ENCODE data around the gene OAS2. TPM values are rescaled to one million over a fixed set of nuclear protein-coding genes. Genes with fewer than 3 reads are reported as not detected.

The OAS2 gene
- total and polyA plus RNA-seq, 10 of the 15 experiments (the other 5 are each of a cell fraction or from before 2014, with no cell fraction given) = 32.4 to 290 (median 90.2) TPM

DNA sequence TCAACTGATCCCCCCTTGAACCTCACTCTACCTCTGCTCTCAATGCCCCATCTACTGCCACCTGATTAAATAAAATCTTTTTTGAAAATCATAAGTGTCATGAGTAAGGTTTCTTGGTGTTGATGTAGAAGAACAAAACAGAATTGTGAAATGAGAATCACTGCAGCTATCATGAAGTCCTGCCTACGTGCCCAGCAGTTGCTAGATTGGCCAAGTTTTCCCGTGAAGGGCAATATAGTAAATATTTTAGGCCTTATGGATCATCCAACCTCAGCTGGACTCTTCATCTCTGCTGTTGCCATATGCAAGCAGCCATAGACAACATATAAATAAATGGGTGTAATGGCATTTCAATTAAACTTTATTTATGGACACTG, 45.2 kb upstream of the OAS2 start:
- TF ChIP-seq ETV6 (conservative IDR thresholded peaks at IDR 0.05 in 1 of 2, IDR thresholded peaks at IDR 0.05 in 1 of 2; ENCODE audit: borderline replicate concordance in 1 of 2, low read depth in 1 of 2) = no peak
- TF ChIP-seq FOXM1 (IDR thresholded peaks at IDR 0.05; ENCODE audit: low read depth, low read length) = no peak
- no peak for TF ChIP-seq PAX5 (IDR thresholded peaks at IDR 0.05; ENCODE audit: borderline replicate concordance, low read depth, low read length)
- TF ChIP-seq MEF2A (IDR thresholded peaks at IDR 0.05; ENCODE audit: insufficient read depth, low read depth, low read length) = no peak
- TF ChIP-seq FOXK2 (IDR thresholded peaks at IDR 0.05) = no peak
- TF ChIP-seq, protein P1, sequence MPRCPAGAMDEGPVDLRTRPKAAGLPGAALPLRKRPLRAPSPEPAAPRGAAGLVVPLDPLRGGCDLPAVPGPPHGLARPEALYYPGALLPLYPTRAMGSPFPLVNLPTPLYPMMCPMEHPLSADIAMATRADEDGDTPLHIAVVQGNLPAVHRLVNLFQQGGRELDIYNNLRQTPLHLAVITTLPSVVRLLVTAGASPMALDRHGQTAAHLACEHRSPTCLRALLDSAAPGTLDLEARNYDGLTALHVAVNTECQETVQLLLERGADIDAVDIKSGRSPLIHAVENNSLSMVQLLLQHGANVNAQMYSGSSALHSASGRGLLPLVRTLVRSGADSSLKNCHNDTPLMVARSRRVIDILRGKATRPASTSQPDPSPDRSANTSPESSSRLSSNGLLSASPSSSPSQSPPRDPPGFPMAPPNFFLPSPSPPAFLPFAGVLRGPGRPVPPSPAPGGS (IDR thresholded peaks at IDR 0.05; ENCODE audit: borderline replicate concordance, insufficient read depth, low read depth, low read length, poor library complexity, severe bottlenecking) = no peak
- TF ChIP-seq NBN (IDR thresholded peaks at IDR 0.05) = no peak
- TF ChIP-seq, protein P2, sequence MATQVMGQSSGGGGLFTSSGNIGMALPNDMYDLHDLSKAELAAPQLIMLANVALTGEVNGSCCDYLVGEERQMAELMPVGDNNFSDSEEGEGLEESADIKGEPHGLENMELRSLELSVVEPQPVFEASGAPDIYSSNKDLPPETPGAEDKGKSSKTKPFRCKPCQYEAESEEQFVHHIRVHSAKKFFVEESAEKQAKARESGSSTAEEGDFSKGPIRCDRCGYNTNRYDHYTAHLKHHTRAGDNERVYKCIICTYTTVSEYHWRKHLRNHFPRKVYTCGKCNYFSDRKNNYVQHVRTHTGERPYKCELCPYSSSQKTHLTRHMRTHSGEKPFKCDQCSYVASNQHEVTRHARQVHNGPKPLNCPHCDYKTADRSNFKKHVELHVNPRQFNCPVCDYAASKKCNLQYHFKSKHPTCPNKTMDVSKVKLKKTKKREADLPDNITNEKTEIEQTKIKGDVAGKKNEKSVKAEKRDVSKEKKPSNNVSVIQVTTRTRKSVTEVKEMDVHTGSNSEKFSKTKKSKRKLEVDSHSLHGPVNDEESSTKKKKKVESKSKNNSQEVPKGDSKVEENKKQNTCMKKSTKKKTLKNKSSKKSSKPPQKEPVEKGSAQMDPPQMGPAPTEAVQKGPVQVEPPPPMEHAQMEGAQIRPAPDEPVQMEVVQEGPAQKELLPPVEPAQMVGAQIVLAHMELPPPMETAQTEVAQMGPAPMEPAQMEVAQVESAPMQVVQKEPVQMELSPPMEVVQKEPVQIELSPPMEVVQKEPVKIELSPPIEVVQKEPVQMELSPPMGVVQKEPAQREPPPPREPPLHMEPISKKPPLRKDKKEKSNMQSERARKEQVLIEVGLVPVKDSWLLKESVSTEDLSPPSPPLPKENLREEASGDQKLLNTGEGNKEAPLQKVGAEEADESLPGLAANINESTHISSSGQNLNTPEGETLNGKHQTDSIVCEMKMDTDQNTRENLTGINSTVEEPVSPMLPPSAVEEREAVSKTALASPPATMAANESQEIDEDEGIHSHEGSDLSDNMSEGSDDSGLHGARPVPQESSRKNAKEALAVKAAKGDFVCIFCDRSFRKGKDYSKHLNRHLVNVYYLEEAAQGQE (IDR thresholded peaks at IDR 0.05; ENCODE audit: low read depth, low read length) = no peak
- ChIA-PET RAD21 (ENCODE audit: unreplicated experiment) (interaction anchor here (0.8 kb wide), 1 partner anchor 32 kb away, joined by 4 read pairs; no protein-coding TSS in a partner anchor), POLR2A (interaction anchor here (0.8 to 1.3 kb wide), 3 partner anchors 13 to 324 kb away, joined by 3 read pairs; no protein-coding TSS in a partner anchor), CTCF (no interaction called here), SMC1A (ENCODE audit: uncharacterized antibody, unreplicated experiment) (interaction anchor here (0.9 to 2.6 kb wide), 4 partner anchors 9 to 33 kb away, joined by 3 to 14 read pairs (median 4); partner anchors contain the start of gene OAS1)
- H3K9me3 ChIP-seq (replicated peaks; ENCODE audit: control insufficient read depth, insufficient read depth, low read length) = no peaks in the 10 kb centered on the region; the same call in 2 of the 3 replicates
- no peak overlapping the region for H2AFZ ChIP-seq (ENCODE audit: control insufficient read depth, low read depth, low read length)
- no TSS peak for BruUV-seq (replicated peaks)
- H3K4me2 ChIP-seq (ENCODE audit: control insufficient read depth, insufficient read depth) = no peak overlapping the region
- no peak overlapping the region for H3K4me3 ChIP-seq
- no peaks in the 10 kb centered on the region for H4K20me1 ChIP-seq (ENCODE audit: control insufficient read depth, insufficient read depth)
- H3K79me2 ChIP-seq (ENCODE audit: control insufficient read depth, insufficient read depth, low read length) = no peaks in the 10 kb centered on the region
- no peaks in the 10 kb centered on the region; the same call in 1 of the 2 replicates for H3K4me1 ChIP-seq (ENCODE audit: control insufficient read depth, insufficient read depth, low read length)
- intact Hi-C loops (cut with micrococcal nuclease; ENCODE audit: unreplicated experiment) = no loop called here
- DNase-seq (ENCODE audit: low read depth, low spot score) (no peak), FAIRE-seq (no peak), ATAC-seq (no peak)
- no peaks in the 10 kb centered on the region for H3K36me3 ChIP-seq (ENCODE audit: control insufficient read depth in 2 of 2, insufficient read depth in 2 of 2, low read length in 1 of 2)
- 76% methylated on average over 2 of the region's 2 CpGs for WGBS (ENCODE audit: insufficient coverage, insufficient replicate concordance, low lambda C conversion rate, missing lambda C conversion rate)
- in situ Hi-C loops (cut with MboI) = no loop called here
- H3K27me3 ChIP-seq (replicated peaks in 1 of 2; ENCODE audit: control insufficient read depth in 2 of 2, insufficient read depth in 2 of 2, low read length in 1 of 2) = no peaks in the 10 kb centered on the region
- no peak overlapping the region for H3K27ac ChIP-seq (ENCODE audit: control insufficient read depth, insufficient read depth)
- no peak overlapping the region for H3K9ac ChIP-seq (ENCODE audit: control insufficient read depth, insufficient read depth, low read length)
